GM20000 (cell line): ENCODE measurements around the gene UGT2B10.

Source experiments
- DNase-seq: peaks from one replicate; pipeline ENCODE4 v3.0.0; 2012; ENCODE audit warnings: low spot score
- TF ChIP-seq, protein P1 (sequence below): IDR thresholded peaks from 2 replicates; pipeline ENCODE4 v1.5.1; 2012; ENCODE audit warnings: mild to moderate bottlenecking, control low read depth; ENCODE audit errors: extremely low read depth, missing control alignments

The UGT2B10 gene

GRCh38 chr4:68859655-68860054 is 43.9 kb downstream of the UGT2B10 start:
- DNase-seq, result no peak
- TF ChIP-seq, protein P1, sequence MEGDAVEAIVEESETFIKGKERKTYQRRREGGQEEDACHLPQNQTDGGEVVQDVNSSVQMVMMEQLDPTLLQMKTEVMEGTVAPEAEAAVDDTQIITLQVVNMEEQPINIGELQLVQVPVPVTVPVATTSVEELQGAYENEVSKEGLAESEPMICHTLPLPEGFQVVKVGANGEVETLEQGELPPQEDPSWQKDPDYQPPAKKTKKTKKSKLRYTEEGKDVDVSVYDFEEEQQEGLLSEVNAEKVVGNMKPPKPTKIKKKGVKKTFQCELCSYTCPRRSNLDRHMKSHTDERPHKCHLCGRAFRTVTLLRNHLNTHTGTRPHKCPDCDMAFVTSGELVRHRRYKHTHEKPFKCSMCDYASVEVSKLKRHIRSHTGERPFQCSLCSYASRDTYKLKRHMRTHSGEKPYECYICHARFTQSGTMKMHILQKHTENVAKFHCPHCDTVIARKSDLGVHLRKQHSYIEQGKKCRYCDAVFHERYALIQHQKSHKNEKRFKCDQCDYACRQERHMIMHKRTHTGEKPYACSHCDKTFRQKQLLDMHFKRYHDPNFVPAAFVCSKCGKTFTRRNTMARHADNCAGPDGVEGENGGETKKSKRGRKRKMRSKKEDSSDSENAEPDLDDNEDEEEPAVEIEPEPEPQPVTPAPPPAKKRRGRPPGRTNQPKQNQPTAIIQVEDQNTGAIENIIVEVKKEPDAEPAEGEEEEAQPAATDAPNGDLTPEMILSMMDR, result no peak

DNA sequence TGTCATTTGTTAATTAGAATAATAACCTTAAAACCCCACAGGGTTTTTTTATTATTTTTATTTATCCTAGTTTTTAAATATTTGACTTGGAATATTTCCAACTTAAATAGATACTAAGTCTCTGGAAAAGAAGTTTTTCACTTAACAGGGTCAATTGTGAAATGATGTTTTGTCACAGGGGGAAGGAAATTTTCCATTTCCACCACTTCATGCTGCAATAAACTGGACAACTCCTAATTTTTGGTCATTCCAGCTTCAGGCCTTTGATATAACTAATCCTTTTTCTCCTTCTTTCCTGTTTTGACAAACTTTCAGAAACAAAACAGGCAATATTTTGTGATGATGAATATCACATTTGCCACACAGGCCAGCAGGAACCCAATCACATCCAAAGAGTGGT is 45.3 kb downstream of the UGT2B10 start:
- DNase-seq, result no peak
- TF ChIP-seq, protein P1, result no peak

- DNase-seq, result no peak
- TF ChIP-seq, protein P1, result no peak
Measured at GRCh38 chr4:68864438-68865187, 48.8 kb downstream of the UGT2B10 start.

- DNase-seq, result no peak
- TF ChIP-seq, protein P1, result no peak
Measured at GRCh38 chr4:68865188-68865638, 49.4 kb downstream of the UGT2B10 start.

DNA sequence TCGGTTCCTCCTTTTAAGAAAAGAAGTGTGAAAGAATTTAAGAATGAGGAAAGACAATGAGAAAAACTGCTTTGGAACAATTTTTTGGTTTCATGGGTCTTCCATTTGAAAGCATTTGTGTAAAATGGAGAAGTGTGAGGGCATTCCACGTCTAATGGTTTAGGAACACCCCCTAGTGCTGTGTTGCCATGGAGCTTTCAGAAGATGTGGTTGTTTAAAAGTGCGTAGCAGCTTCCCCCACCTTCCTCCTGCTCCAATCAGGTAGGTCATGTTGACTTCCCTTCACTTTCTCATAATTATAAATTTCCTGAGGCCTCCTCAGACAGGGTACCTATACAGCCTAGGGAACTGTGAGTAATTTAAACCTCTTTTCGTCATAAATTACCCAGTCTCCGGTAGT is 50.0 kb downstream of the UGT2B10 start:
- DNase-seq, result no peak
- TF ChIP-seq, protein P1, result no peak

DNA sequence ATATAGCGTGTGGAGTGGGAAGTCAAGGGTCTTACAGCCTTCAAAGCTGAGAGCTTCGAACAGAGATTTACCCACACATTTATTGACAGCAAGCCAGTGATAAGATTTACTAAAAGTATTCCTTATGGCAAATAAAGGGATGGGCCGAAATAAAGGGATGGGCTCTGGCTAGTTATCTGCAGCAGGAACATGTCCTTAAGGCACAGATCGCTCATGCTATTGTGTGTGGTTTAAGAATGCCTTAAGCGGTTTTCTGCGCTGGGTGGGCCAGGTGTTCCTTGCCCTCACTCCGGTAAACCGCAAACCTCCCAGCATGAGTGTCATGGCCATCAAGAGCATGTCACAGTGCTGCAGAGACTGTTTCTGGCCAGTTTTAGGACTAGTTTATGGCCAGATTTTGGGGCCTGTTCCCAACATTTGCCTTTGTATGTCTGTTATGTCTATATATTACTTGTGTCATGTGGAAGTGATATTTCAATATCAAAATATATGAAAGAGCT is 53.5 kb downstream of the UGT2B10 start:
- DNase-seq, result no peak
- TF ChIP-seq, protein P1, result no peak

GRCh38 chr4:68871809-68872642 is 56.2 kb downstream of the UGT2B10 start:
- TF ChIP-seq, protein P1, result no peak
- no peak for DNase-seq
